Mesenchymal stem cell (in vitro differentiated cells and primary cell): ENCODE results near the gene ERBB4.
A peak's percentile ranks its signal among the peaks of the same experiment; 100 is the strongest.

Experiments used
- DNase-seq: peaks from one replicate; pipeline ENCODE4 v3.0.0-alpha.2; 2013
- H2AFZ ChIP-seq: one replicate; pipeline ENCODE4 v1.6.1; 2013; ENCODE audit warnings: low read depth, mild to moderate bottlenecking, control low read depth, inconsistent platforms, low read length, moderate library complexity
- H2AK5ac ChIP-seq: 2 replicates; pipeline ENCODE4 v1.6.1; 2013; ENCODE audit warnings: low read length, moderate library complexity, mild to moderate bottlenecking, inconsistent platforms; ENCODE audit not compliant: severe bottlenecking
- H2BK120ac ChIP-seq: one replicate; pipeline ENCODE4 v1.6.1; 2013; ENCODE audit warnings: low read depth, mild to moderate bottlenecking, inconsistent platforms, low read length, moderate library complexity
- H2BK12ac ChIP-seq, 2 experiments: one replicate each; pipeline ENCODE4 v1.6.1; 2013; ENCODE audit warnings: inconsistent platforms in 2 of 2, low read length in 2 of 2, mild to moderate bottlenecking in 2 of 2, moderate library complexity in 2 of 2, control low read depth in 1 of 2
- H2BK15ac ChIP-seq: one replicate; pipeline ENCODE4 v1.6.1; 2013; ENCODE audit warnings: mild to moderate bottlenecking, low read depth, inconsistent platforms; ENCODE audit not compliant: poor library complexity, severe bottlenecking
- H2BK5ac ChIP-seq: 2 replicates; pipeline ENCODE4 v1.6.1; 2013; ENCODE audit warnings: low read depth, mild to moderate bottlenecking, low read length, control low read depth, inconsistent platforms; ENCODE audit not compliant: poor library complexity, severe bottlenecking
- H3K14ac ChIP-seq, 2 experiments: one replicate each; pipeline ENCODE4 v1.6.1; 2013; ENCODE audit warnings: inconsistent platforms in 2 of 2, low read length in 2 of 2, control low read depth in 1 of 2, mild to moderate bottlenecking in 1 of 2, moderate library complexity in 1 of 2
- H3K18ac ChIP-seq, 2 experiments: one replicate each; pipeline ENCODE4 v1.6.1; 2013; ENCODE audit warnings: inconsistent platforms in 2 of 2, low read length in 2 of 2, control low read depth in 1 of 2, low read depth in 1 of 2, mild to moderate bottlenecking in 1 of 2
- H3K23ac ChIP-seq, 2 experiments: one replicate each; pipeline ENCODE4 v1.6.1; 2013; ENCODE audit warnings: inconsistent platforms in 2 of 2, low read length in 2 of 2, mild to moderate bottlenecking in 2 of 2, moderate library complexity in 2 of 2, control low read depth in 1 of 2
- H3K27ac ChIP-seq: 2 replicates; pipeline ENCODE4 v1.5.1; 2013; ENCODE audit warnings: mild to moderate bottlenecking, moderate library complexity, low read length, control low read depth, inconsistent platforms; ENCODE audit not compliant: poor library complexity, severe bottlenecking
- H3K27me3 ChIP-seq, 2 experiments: 2 replicates each; pipeline versions ENCODE4 v1.6.1 to v1.7.0; 2013; ENCODE audit warnings: low read length in 2 of 2, mild to moderate bottlenecking in 2 of 2, moderate library complexity in 2 of 2, control low read depth in 1 of 2, inconsistent platforms in 1 of 2; ENCODE audit not compliant: control insufficient read depth in 1 of 2, insufficient read depth in 1 of 2
- H3K36me3 ChIP-seq, 2 experiments: 2 replicates each; pipeline versions ENCODE4 v1.6.1 to v1.7.0; 2013; ENCODE audit warnings: low read length in 2 of 2, control low read depth in 1 of 2, inconsistent platforms in 1 of 2, low read depth in 1 of 2, mild to moderate bottlenecking in 1 of 2; ENCODE audit not compliant: insufficient read depth in 2 of 2, control insufficient read depth in 1 of 2
- H3K4ac ChIP-seq, 2 experiments: one replicate each; pipeline ENCODE4 v1.6.1; 2013; ENCODE audit warnings: inconsistent platforms in 2 of 2, low read length in 2 of 2, mild to moderate bottlenecking in 2 of 2, moderate library complexity in 2 of 2, control low read depth in 1 of 2, low read depth in 1 of 2
- H3K4me1 ChIP-seq: 2 replicates; pipeline ENCODE4 v1.6.1; 2013; ENCODE audit warnings: low read depth, low read length, control low read depth; ENCODE audit not compliant: control insufficient read depth, insufficient read depth
- H3K4me2 ChIP-seq: 2 replicates; pipeline ENCODE4 v1.6.1; 2013; ENCODE audit warnings: low read length, mild to moderate bottlenecking, inconsistent platforms; ENCODE audit not compliant: poor library complexity, severe bottlenecking
- H3K4me3 ChIP-seq, 2 experiments: 2 replicates each; pipeline versions ENCODE4 v1.5.1 to v1.7.0; 2013; ENCODE audit warnings: low read length in 2 of 2, mild to moderate bottlenecking in 2 of 2, control low read depth in 1 of 2, low read depth in 1 of 2; ENCODE audit not compliant: insufficient read depth in 1 of 2
- H3K79me1 ChIP-seq: replicated peaks from 2 replicates; pipeline ENCODE4 v1.6.1; 2013; ENCODE audit warnings: mild to moderate bottlenecking, control low read depth, low read length, inconsistent platforms; ENCODE audit not compliant: poor library complexity, severe bottlenecking
- H3K9ac ChIP-seq: 2 replicates; pipeline ENCODE4 v1.7.0; 2013; ENCODE audit warnings: mild to moderate bottlenecking, low read length, moderate library complexity
- H3K9me3 ChIP-seq: 2 replicates; pipeline ENCODE4 v1.7.0; 2013; ENCODE audit warnings: mild to moderate bottlenecking, low read length; ENCODE audit not compliant: control insufficient read depth
- H4K8ac ChIP-seq: one replicate; pipeline ENCODE4 v1.6.1; 2013; ENCODE audit warnings: inconsistent platforms, mild to moderate bottlenecking, low read length, moderate library complexity
- H4K91ac ChIP-seq: one replicate; pipeline ENCODE4 v1.6.1; 2013; ENCODE audit warnings: mild to moderate bottlenecking, low read length, inconsistent platforms
- WGBS: methylation state at CpG from one replicate; pipeline ENCODE4 v1.1.7; 2013; ENCODE audit warnings: mixed read lengths; 5-methylcytosine and 5-hydroxymethylcytosine counted together

Gene ERBB4

GRCh38 chr2:211867845-211868451, 670.7 kb downstream of the ERBB4 start:
- no peak overlapping the region for H3K4me2 ChIP-seq
- H3K27me3 ChIP-seq = no peaks in the 10 kb centered on the region
- H2BK120ac ChIP-seq = no peak overlapping the region
- H4K8ac ChIP-seq = no peak overlapping the region
- DNase-seq = peak; percentile 62
- H3K4me1 ChIP-seq = no peaks in the 10 kb centered on the region
- H3K9ac ChIP-seq = no peak overlapping the region
- no peak overlapping the region for H3K18ac ChIP-seq
- no peak overlapping the region for H4K91ac ChIP-seq
- no peaks in the 10 kb centered on the region for H3K79me1 ChIP-seq
- H3K4me3 ChIP-seq = no peak overlapping the region
- no peak overlapping the region for H2AFZ ChIP-seq
- no peak overlapping the region for H2BK15ac ChIP-seq
- no peaks in the 10 kb centered on the region for H3K36me3 ChIP-seq
- H3K4ac ChIP-seq = no peak overlapping the region
- H3K23ac ChIP-seq = no peak overlapping the region
- no peak overlapping the region for H2AK5ac ChIP-seq
- H3K27ac ChIP-seq = no peak overlapping the region
- no peak overlapping the region for H3K14ac ChIP-seq
- H2BK5ac ChIP-seq = no peak overlapping the region
- H2BK12ac ChIP-seq = no peak overlapping the region
- H3K9me3 ChIP-seq = no peaks in the 10 kb centered on the region

- no peak overlapping the region for H2BK15ac ChIP-seq
- no peak overlapping the region for H2BK120ac ChIP-seq
- H3K36me3 ChIP-seq = no peaks in the 10 kb centered on the region
- no peaks in the 10 kb centered on the region for H3K27me3 ChIP-seq
- H3K18ac ChIP-seq = no peak overlapping the region
- no peaks in the 10 kb centered on the region for H3K79me1 ChIP-seq
- no peak overlapping the region for H3K4me3 ChIP-seq
- H3K4ac ChIP-seq = no peak overlapping the region
- no peak overlapping the region for H4K8ac ChIP-seq
- H4K91ac ChIP-seq = no peak overlapping the region
- no peak overlapping the region for H3K9ac ChIP-seq
- H3K14ac ChIP-seq = no peak overlapping the region
- no peak overlapping the region for H2BK5ac ChIP-seq
- H2AK5ac ChIP-seq = no peak overlapping the region
- H3K23ac ChIP-seq = no peak overlapping the region
- WGBS = 96% methylated on average over 1 of the region's 3 CpGs
- no peak overlapping the region for H3K4me2 ChIP-seq
- DNase-seq = no peak
- no peaks in the 10 kb centered on the region for H3K4me1 ChIP-seq
- H3K27ac ChIP-seq = no peak overlapping the region
- H2AFZ ChIP-seq = no peak overlapping the region
- no peaks in the 10 kb centered on the region for H3K9me3 ChIP-seq
- no peak overlapping the region for H2BK12ac ChIP-seq
Observed at GRCh38 chr2:211864328-211864727, 674.3 kb downstream of the ERBB4 start.

- no peak overlapping the region for H2BK120ac ChIP-seq
- no peak overlapping the region for H2AK5ac ChIP-seq
- no peaks in the 10 kb centered on the region for H3K79me1 ChIP-seq
- H3K27ac ChIP-seq = no peak overlapping the region
- no peaks in the 10 kb centered on the region for H3K36me3 ChIP-seq
- H3K4me1 ChIP-seq = no peaks in the 10 kb centered on the region
- no peak overlapping the region for H3K4me2 ChIP-seq
- no peak overlapping the region for H3K23ac ChIP-seq
- no peaks in the 10 kb centered on the region for H3K9me3 ChIP-seq
- H3K18ac ChIP-seq = no peak overlapping the region
- no peak overlapping the region for H2BK5ac ChIP-seq
- no peak overlapping the region for H4K8ac ChIP-seq
- H3K4me3 ChIP-seq = no peak overlapping the region
- no peak overlapping the region for H4K91ac ChIP-seq
- no peak overlapping the region for H3K14ac ChIP-seq
- no peak overlapping the region for H3K4ac ChIP-seq
- H3K9ac ChIP-seq = no peak overlapping the region
- H2AFZ ChIP-seq = no peak overlapping the region
- no peak for DNase-seq
- no peak overlapping the region for H2BK12ac ChIP-seq
- H2BK15ac ChIP-seq = no peak overlapping the region
- no peaks in the 10 kb centered on the region for H3K27me3 ChIP-seq
Observed at GRCh38 chr2:211860224-211860623, 678.4 kb downstream of the ERBB4 start.

- H3K18ac ChIP-seq = no peak overlapping the region
- H2BK120ac ChIP-seq = no peak overlapping the region
- H2BK15ac ChIP-seq = no peak overlapping the region
- H3K4me2 ChIP-seq = no peak overlapping the region
- no peak overlapping the region for H3K27ac ChIP-seq
- no peak overlapping the region for H2AFZ ChIP-seq
- H3K27me3 ChIP-seq = no peaks in the 10 kb centered on the region
- no peaks in the 10 kb centered on the region for H3K4me1 ChIP-seq
- no peak overlapping the region for H3K23ac ChIP-seq
- H3K4me3 ChIP-seq = no peak overlapping the region
- H3K36me3 ChIP-seq = no peaks in the 10 kb centered on the region
- WGBS = 97% methylated on average over 2 of the region's 3 CpGs
- no peak overlapping the region for H4K91ac ChIP-seq
- no peak for DNase-seq
- no peaks in the 10 kb centered on the region for H3K79me1 ChIP-seq
- no peaks in the 10 kb centered on the region for H3K9me3 ChIP-seq
- H3K14ac ChIP-seq = no peak overlapping the region
- H4K8ac ChIP-seq = no peak overlapping the region
- H2BK12ac ChIP-seq = no peak overlapping the region
- no peak overlapping the region for H3K4ac ChIP-seq
- no peak overlapping the region for H2AK5ac ChIP-seq
- no peak overlapping the region for H3K9ac ChIP-seq
- H2BK5ac ChIP-seq = no peak overlapping the region
Observed at GRCh38 chr2:211854832-211855231, 683.8 kb downstream of the ERBB4 start.
